H1 (cell line): ENCODE measurements around the gene VAV2. TPM values are rescaled to one million over a fixed set of nuclear protein-coding genes. Genes with fewer than 3 reads are reported as not detected.

Source experiments
- CTCF ChIA-PET: fragments of 300-600 bp; sonication (Branson Sonifier 250); formaldehyde crosslinking; loops from one replicate; lab custom pipeline; 2021; ENCODE audit not compliant: partially characterized antibody; lab: Charles Lee
- POLR2A ChIA-PET: fragments of 300-600 bp; sonication (Branson Sonifier 250); formaldehyde crosslinking; loops from one replicate; lab custom pipeline; 2021; ENCODE audit warnings: inconsistent platforms; ENCODE audit not compliant: partially characterized antibody; lab: Charles Lee
- DNase-seq, 2 experiments: peaks; one replicate each; pipeline versions ENCODE4 v3.0.0 to v3.0.0-alpha.2; 2010 to 2022; ENCODE audit warnings: low spot score in 2 of 2, low read depth in 1 of 2, mixed read lengths in 1 of 2
- FAIRE-seq: peaks from 2 replicates; lab custom pipeline; 2011; peaks lifted over from hg19 to GRCh38; lab: Jason Lieb, UNC
- H2AFZ ChIP-seq: 2 replicates; pipeline ENCODE4 v1.8.1; 2012; ENCODE audit warnings: low read length, inconsistent platforms
- H2AK5ac ChIP-seq: 2 replicates; pipeline ENCODE4 v1.6.1; 2013; ENCODE audit warnings: low read depth, low read length
- H2BK120ac ChIP-seq: replicated peaks from 2 replicates; pipeline ENCODE3; 2013; ENCODE audit warnings: low read depth, low read length, inconsistent platforms
- H2BK12ac ChIP-seq: 2 replicates; pipeline ENCODE4 v1.6.1; 2013; ENCODE audit warnings: low read depth, low read length
- H2BK15ac ChIP-seq: 2 replicates; pipeline ENCODE4 v1.6.1; 2013; ENCODE audit warnings: low read length
- H2BK20ac ChIP-seq: 2 replicates; pipeline ENCODE4 v1.6.1; 2013; ENCODE audit warnings: low read length
- H2BK5ac ChIP-seq: 2 replicates; pipeline ENCODE4 v1.6.1; 2013; ENCODE audit warnings: low read depth, low read length
- H3K14ac ChIP-seq: 2 replicates; pipeline ENCODE4 v1.6.1; 2013; ENCODE audit warnings: inconsistent platforms; ENCODE audit not compliant: insufficient read length
- H3K18ac ChIP-seq: 2 replicates; pipeline ENCODE4 v1.6.1; 2013; ENCODE audit warnings: low read length; ENCODE audit errors: extremely low read depth
- H3K23ac ChIP-seq: 2 replicates; pipeline ENCODE4 v1.6.1; 2013; ENCODE audit warnings: inconsistent platforms; ENCODE audit not compliant: insufficient read length
- H3K23me2 ChIP-seq: 2 replicates; pipeline ENCODE4 v1.6.1; 2013; ENCODE audit warnings: low read depth, low read length
- H3K27ac ChIP-seq: 2 replicates; pipeline ENCODE4 v1.6.1; 2011; ENCODE audit warnings: low read depth, low read length, inconsistent platforms
- H3K27me3 ChIP-seq, 4 experiments: replicated peaks in 1 of 4; 1 replicate in 1 of 4; 2 replicates in 3 of 4; pipeline versions ENCODE4 v1.6.1 to v1.8.1; 2011 to 2013; ENCODE audit warnings: low read length in 3 of 4, mild to moderate bottlenecking in 3 of 4, inconsistent platforms in 2 of 4, mixed read lengths in 2 of 4, moderate library complexity in 1 of 4; ENCODE audit not compliant: control insufficient read depth in 3 of 4, insufficient read depth in 3 of 4; ENCODE audit errors: extremely low read depth in 1 of 4
- H3K36me3 ChIP-seq, 4 experiments: 2 replicates each; pipeline versions ENCODE4 v1.6.1 to v1.8.1; 2011 to 2013; ENCODE audit warnings: mild to moderate bottlenecking in 4 of 4, low read length in 3 of 4, moderate library complexity in 2 of 4, control low read depth in 1 of 4, inconsistent platforms in 1 of 4; ENCODE audit not compliant: insufficient read depth in 4 of 4, control insufficient read depth in 2 of 4
- H3K4ac ChIP-seq: replicated peaks from 2 replicates; pipeline ENCODE3; 2013; ENCODE audit warnings: low read length, low read depth, mixed read lengths, inconsistent platforms; ENCODE audit not compliant: insufficient read length
- H3K4me1 ChIP-seq, 4 experiments: replicated peaks in 1 of 4; 1 replicate in 1 of 4; 2 replicates in 3 of 4; pipeline versions ENCODE4 v1.6.1 to v1.8.1; 2011 to 2013; ENCODE audit warnings: low read length in 3 of 4, inconsistent platforms in 2 of 4, mixed read lengths in 1 of 4; ENCODE audit not compliant: insufficient read depth in 4 of 4, control insufficient read depth in 3 of 4
- H3K4me2 ChIP-seq, 2 experiments: 2 replicates each; pipeline versions ENCODE4 v1.6.1 to v1.8.1; 2011 to 2013; ENCODE audit warnings: low read depth in 2 of 2, low read length in 2 of 2, control low read depth in 1 of 2, inconsistent platforms in 1 of 2, mild to moderate bottlenecking in 1 of 2; ENCODE audit not compliant: insufficient read depth in 1 of 2
- H3K4me3 ChIP-seq, 4 experiments: fragments of 200-600, 300-600 bp in 1 of 4; sonication (generic), shearing (Covaris generic), sonication (Bioruptor Twin) in 1 of 4; 2 replicates each; pipeline versions ENCODE4 v1.5.1 to v1.8.1; 2011 to 2016; ENCODE audit warnings: low read length in 4 of 4, low read depth in 3 of 4, control low read depth in 2 of 4, inconsistent platforms in 2 of 4, mild to moderate bottlenecking in 2 of 4, mixed read lengths in 1 of 4, moderate library complexity in 1 of 4; ENCODE audit not compliant: insufficient read depth in 2 of 4; ENCODE audit errors: extremely low read depth in 1 of 4
- H3K56ac ChIP-seq: replicated peaks from 2 replicates; pipeline ENCODE3; 2013; ENCODE audit warnings: low read depth, mild to moderate bottlenecking, mixed read lengths, low read length, inconsistent platforms; ENCODE audit not compliant: insufficient read length
- H3K79me1 ChIP-seq: 2 replicates; pipeline ENCODE4 v1.6.1; 2013; ENCODE audit warnings: low read depth, low read length, control low read depth
- H3K79me2 ChIP-seq, 2 experiments: 2 replicates each; pipeline versions ENCODE4 v1.6.1 to v1.8.1; 2012 to 2013; ENCODE audit warnings: low read length in 2 of 2, mild to moderate bottlenecking in 2 of 2, inconsistent platforms in 1 of 2; ENCODE audit not compliant: insufficient read depth in 2 of 2, control insufficient read depth in 1 of 2
- H3K9ac ChIP-seq, 4 experiments: replicated peaks in 1 of 4; 1 replicate in 1 of 4; 2 replicates in 3 of 4; pipeline versions ENCODE4 v1.6.1 to v1.8.1; 2011 to 2013; ENCODE audit warnings: low read depth in 3 of 4, low read length in 3 of 4, control low read depth in 2 of 4, mild to moderate bottlenecking in 2 of 4, moderate library complexity in 2 of 4, inconsistent platforms in 1 of 4; ENCODE audit errors: extremely low read depth in 1 of 4
- H3K9me3 ChIP-seq, 2 experiments: 2 replicates each; pipeline versions ENCODE4 v1.6.1 to v1.8.1; 2012 to 2013; ENCODE audit warnings: mild to moderate bottlenecking in 2 of 2, moderate library complexity in 2 of 2, control low read depth in 1 of 2, inconsistent platforms in 1 of 2, low read depth in 1 of 2, low read length in 1 of 2, mixed read lengths in 1 of 2; ENCODE audit not compliant: insufficient read depth in 2 of 2
- H4K20me1 ChIP-seq, 2 experiments: replicated peaks in 1 of 2; 2 replicates each; pipeline versions ENCODE3 to v1.8.1; 2011 to 2013; ENCODE audit warnings: inconsistent platforms in 2 of 2, low read length in 2 of 2, mild to moderate bottlenecking in 1 of 2; ENCODE audit not compliant: insufficient read depth in 2 of 2, control insufficient read depth in 1 of 2
- H4K5ac ChIP-seq: 2 replicates; pipeline ENCODE4 v1.6.1; 2013; ENCODE audit warnings: low read length, low read depth, mixed read lengths, inconsistent platforms; ENCODE audit not compliant: insufficient read length
- H4K8ac ChIP-seq: 2 replicates; pipeline ENCODE4 v1.8.0; 2013; ENCODE audit warnings: mild to moderate bottlenecking, moderate library complexity, low read length, inconsistent platforms; ENCODE audit not compliant: insufficient read depth; ENCODE audit errors: extremely low read depth
- H4K91ac ChIP-seq: replicated peaks from 2 replicates; pipeline ENCODE3; 2013; ENCODE audit warnings: low read length, mixed read lengths, inconsistent platforms; ENCODE audit not compliant: insufficient read length
- CBX8 ChIP-seq: fragments of 300-800, 300-1000 bp; sonication (generic); IDR thresholded peaks from 2 replicates; pipeline ENCODE4 v1.7.1; 2016; ENCODE audit warnings: low read depth, low read length, borderline replicate concordance
- EP300 ChIP-seq, 2 experiments: IDR thresholded peaks; 1 replicate in 1 of 2; 2 replicates in 1 of 2; pipeline ENCODE4 v1.6.1; 2011 to 2012; ENCODE audit warnings: low read depth in 2 of 2, low read length in 2 of 2, mild to moderate bottlenecking in 2 of 2, borderline replicate concordance in 1 of 2, inconsistent platforms in 1 of 2, moderate library complexity in 1 of 2
- POLR2A ChIP-seq, 2 experiments: IDR thresholded peaks; 1 replicate in 1 of 2; 2 replicates in 1 of 2; pipeline ENCODE4 v1.6.1; 2011; ENCODE audit warnings: low read depth in 2 of 2, low read length in 2 of 2, mild to moderate bottlenecking in 2 of 2; ENCODE audit errors: control extremely low read depth in 1 of 2
- RNF2 ChIP-seq: fragments of 200-900, 300-1000 bp; sonication (generic); IDR thresholded peaks from 2 replicates; pipeline ENCODE4 v1.7.1; 2016; ENCODE audit warnings: borderline replicate concordance, low read depth, mild to moderate bottlenecking, antibody characterized with exemption, low read length; ENCODE audit not compliant: poor library complexity, severe bottlenecking; ENCODE audit errors: missing control alignments
- SP2 ChIP-seq: IDR thresholded peaks from 2 replicates; pipeline ENCODE4 v1.6.1; 2012; ENCODE audit warnings: mild to moderate bottlenecking, low read length, inconsistent platforms
- TAF1 ChIP-seq: IDR thresholded peaks from 2 replicates; pipeline ENCODE4 v1.6.1; 2011; ENCODE audit warnings: mild to moderate bottlenecking, low read depth, low read length
- WGBS, 2 experiments: shearing (Covaris generic) in 1 of 2; methylation state at CpG; one replicate each; pipeline versions ENCODE4 v1.1.6 to v1.1.7; 2013 to 2015; ENCODE audit warnings: low lambda C conversion rate in 2 of 2, mixed read lengths in 2 of 2, inconsistent platforms in 1 of 2, low coverage in 1 of 2, missing lambda C conversion rate in 1 of 2; ENCODE audit not compliant: insufficient replicate concordance in 2 of 2, insufficient coverage in 1 of 2, insufficient read length in 1 of 2; ENCODE audit errors: extremely low coverage in 1 of 2, missing lambda C conversion rate in 1 of 2; 5-methylcytosine and 5-hydroxymethylcytosine counted together
- polyA plus RNA-seq, 7 experiments: library from polyadenylated mRNA; depleted of rRNA in 3 of 7; stranded (reverse) in 5 of 7; unstranded in 2 of 7; fragments of >200 nt in 5 of 7; fragments of 200-250 nt in 2 of 7; gene quantifications; 1 replicate in 5 of 7; 2 replicates in 1 of 7; 4 replicates in 1 of 7; pipeline versions ENCODE4 v1.2.1 to v1.2.3, GENCODE V29; 2011 to 2013; ENCODE audit warnings: missing spikeins in 2 of 7, mixed read lengths in 2 of 7
- total RNA-seq: library from RNA; stranded (reverse); fragmentation: NEBNext Ultra II Directional; extraction: Animal tissue kit (Norgen Biotek cat#: 25700); gene quantifications from 2 replicates; pipeline ENCODE4 v1.2.1, GENCODE V29; 2021
- TF ChIP-seq, protein P1 (sequence below), 3 experiments: IDR thresholded peaks; 1 replicate in 2 of 3; 2 replicates in 1 of 3; pipeline versions ENCODE4 v1.5.1 to v1.6.1; 2011; ENCODE audit warnings: low read length in 3 of 3, mild to moderate bottlenecking in 3 of 3, inconsistent platforms in 2 of 3, low read depth in 1 of 3, moderate library complexity in 1 of 3; ENCODE audit not compliant: insufficient read depth in 1 of 3; ENCODE audit errors: control extremely low read depth in 1 of 3
- TF ChIP-seq, protein P2 (sequence below): IDR thresholded peaks from 2 replicates; pipeline ENCODE4 v1.6.1; 2011; ENCODE audit warnings: low read length, improper control_type of control experiment

The VAV2 gene
- total and polyA plus RNA-seq, 2 of the 8 experiments (the other 6 are each of a cell fraction or from before 2014, with no cell fraction given), result 13.6 to 37.6 TPM

DNA sequence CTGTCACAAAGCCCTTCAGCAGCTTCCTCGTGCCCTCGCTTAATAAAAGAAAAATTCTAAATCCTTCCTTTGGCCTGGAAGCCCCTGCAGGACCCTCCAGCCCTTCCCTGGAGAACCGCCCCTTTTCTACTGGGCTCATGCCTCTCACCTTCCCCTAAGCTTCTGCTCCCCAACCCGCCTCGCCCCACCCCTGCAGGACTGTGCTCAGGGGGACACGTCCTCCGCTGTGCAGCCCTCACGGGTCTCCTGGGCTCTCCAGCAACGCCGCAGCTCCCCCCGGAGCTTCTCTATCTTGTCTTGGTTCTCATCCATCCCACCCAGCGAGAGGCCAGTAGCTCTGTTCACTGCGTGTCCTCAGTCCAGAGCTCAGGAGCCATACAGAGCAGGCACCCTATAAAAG lies 188.4 kb downstream of the VAV2 start:
- Histone ChIP-seq H2AK5ac (no peak overlapping the region), H2BK20ac (no peak overlapping the region), H3K9me3 (no peaks in the 10 kb centered on the region), H3K56ac (no peak overlapping the region), H4K20me1 (peaks cover 0 to 2% of the 10 kb centered on the region in 2 experiments), H3K36me3 (no peaks in the 10 kb centered on the region; a peak in 2 of 8 replicates), H2BK5ac (no peak overlapping the region), H3K4me1 (no peaks in the 10 kb centered on the region; a peak in 1 of 7 replicates), H3K23ac (no peak overlapping the region), H2AFZ (no peak overlapping the region), H3K4me2 (no peak overlapping the region), H3K18ac (no peak overlapping the region), H3K27ac (no peak overlapping the region), H2BK120ac (no peak overlapping the region), H4K91ac (no peak overlapping the region), H3K79me2 (no peaks in the 10 kb centered on the region), H4K8ac (no peak overlapping the region), H2BK15ac (no peak overlapping the region), H3K14ac (no peak overlapping the region), H3K23me2 (no peaks in the 10 kb centered on the region), H3K79me1 (no peaks in the 10 kb centered on the region), H3K4ac (no peak overlapping the region), H3K4me3 (no peak overlapping the region), H3K27me3 (no peaks in the 10 kb centered on the region), H4K5ac (no peak overlapping the region), H2BK12ac (no peak overlapping the region), H3K9ac (no peak overlapping the region)
- no peak for DNase-seq
- 95% methylated on average over 13 of the region's 13 CpGs; no CpG with 5 or more reads in 1 of the 2 experiments for WGBS, 2 experiments
- POLR2A ChIA-PET, result no interaction called here
- FAIRE-seq, result no peak
- CTCF ChIA-PET, result interaction anchor here (0.6 to 3.6 kb wide), 17 partner anchors 9 to 192 kb away, joined by 3 to 37 read pairs (median 4); no protein-coding TSS in a partner anchor
- TF ChIP-seq CBX8 (no peak), EP300 (IDR thresholded peaks at IDR 0.05; ENCODE audit: borderline replicate concordance in 1 of 2, low read depth in 2 of 2, low read length in 2 of 2) (no peak), RNF2 (no peak), TAF1 (no peak), POLR2A (IDR thresholded peaks at IDR 0.05; ENCODE audit: control extremely low read depth in 1 of 2, low read depth in 2 of 2, low read length in 2 of 2) (no peak), SP2 (no peak)
- TF ChIP-seq, protein P1, sequence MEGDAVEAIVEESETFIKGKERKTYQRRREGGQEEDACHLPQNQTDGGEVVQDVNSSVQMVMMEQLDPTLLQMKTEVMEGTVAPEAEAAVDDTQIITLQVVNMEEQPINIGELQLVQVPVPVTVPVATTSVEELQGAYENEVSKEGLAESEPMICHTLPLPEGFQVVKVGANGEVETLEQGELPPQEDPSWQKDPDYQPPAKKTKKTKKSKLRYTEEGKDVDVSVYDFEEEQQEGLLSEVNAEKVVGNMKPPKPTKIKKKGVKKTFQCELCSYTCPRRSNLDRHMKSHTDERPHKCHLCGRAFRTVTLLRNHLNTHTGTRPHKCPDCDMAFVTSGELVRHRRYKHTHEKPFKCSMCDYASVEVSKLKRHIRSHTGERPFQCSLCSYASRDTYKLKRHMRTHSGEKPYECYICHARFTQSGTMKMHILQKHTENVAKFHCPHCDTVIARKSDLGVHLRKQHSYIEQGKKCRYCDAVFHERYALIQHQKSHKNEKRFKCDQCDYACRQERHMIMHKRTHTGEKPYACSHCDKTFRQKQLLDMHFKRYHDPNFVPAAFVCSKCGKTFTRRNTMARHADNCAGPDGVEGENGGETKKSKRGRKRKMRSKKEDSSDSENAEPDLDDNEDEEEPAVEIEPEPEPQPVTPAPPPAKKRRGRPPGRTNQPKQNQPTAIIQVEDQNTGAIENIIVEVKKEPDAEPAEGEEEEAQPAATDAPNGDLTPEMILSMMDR (IDR thresholded peaks at IDR 0.05; ENCODE audit: control extremely low read depth in 1 of 3, insufficient read depth in 1 of 3, low read depth in 1 of 3, low read length in 3 of 3), result no peak
- TF ChIP-seq, protein P2, sequence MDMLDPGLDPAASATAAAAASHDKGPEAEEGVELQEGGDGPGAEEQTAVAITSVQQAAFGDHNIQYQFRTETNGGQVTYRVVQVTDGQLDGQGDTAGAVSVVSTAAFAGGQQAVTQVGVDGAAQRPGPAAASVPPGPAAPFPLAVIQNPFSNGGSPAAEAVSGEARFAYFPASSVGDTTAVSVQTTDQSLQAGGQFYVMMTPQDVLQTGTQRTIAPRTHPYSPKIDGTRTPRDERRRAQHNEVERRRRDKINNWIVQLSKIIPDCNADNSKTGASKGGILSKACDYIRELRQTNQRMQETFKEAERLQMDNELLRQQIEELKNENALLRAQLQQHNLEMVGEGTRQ, result no peak
